Naive B cell (primary cell): ENCODE results near the gene CCDC28A. TPM values are rescaled to one million over a fixed set of nuclear protein-coding genes. Genes with fewer than 3 reads are reported as not detected.

Experiments used
- ATAC-seq, 2 donors: fragments of 150-1000 bp; cut with Tn5 transposase; 2 replicates each; pipeline ENCODE4 v1.10.0; 2021; ENCODE audit warnings: low read depth in 2 of 2, mild to moderate bottlenecking in 2 of 2, moderate library complexity in 2 of 2
- DNase-seq: peaks from one replicate; pipeline ENCODE4 v3.0.0; 2022
- H3K27ac Mint-ChIP-seq, 6 donors: one replicate each; pipeline ENCODE4 v1.8.0; 2020 to 2022; ENCODE audit warnings: mild to moderate bottlenecking in 6 of 6, mixed read lengths in 6 of 6, moderate library complexity in 5 of 6, inconsistent platforms in 2 of 6
- H3K27me3 Mint-ChIP-seq, 3 donors: one replicate each; pipeline ENCODE4 v1.8.0; 2021 to 2022; ENCODE audit warnings: mixed read lengths in 3 of 3, mild to moderate bottlenecking in 1 of 3
- H3K36me3 Mint-ChIP-seq, 2 donors: one replicate each; pipeline ENCODE4 v1.8.0; 2020 to 2022; ENCODE audit warnings: mixed read lengths in 2 of 2, inconsistent platforms in 1 of 2, mild to moderate bottlenecking in 1 of 2
- H3K4me1 Mint-ChIP-seq, 3 donors: one replicate each; pipeline ENCODE4 v1.8.0; 2020 to 2022; ENCODE audit warnings: mixed read lengths in 3 of 3, inconsistent platforms in 1 of 3, mild to moderate bottlenecking in 1 of 3, moderate library complexity in 1 of 3
- H3K4me3 Mint-ChIP-seq, 8 donors: one replicate each; pipeline ENCODE4 v1.8.0; 2020 to 2022; ENCODE audit warnings: mild to moderate bottlenecking in 8 of 8, mixed read lengths in 8 of 8, moderate library complexity in 8 of 8, inconsistent platforms in 2 of 8
- H3K9me3 Mint-ChIP-seq, 7 donors: one replicate each; pipeline ENCODE4 v1.8.0; 2020 to 2022; ENCODE audit warnings: mixed read lengths in 7 of 7, mild to moderate bottlenecking in 5 of 7, inconsistent platforms in 2 of 7, moderate library complexity in 1 of 7
- polyA plus RNA-seq, 6 donors: library from polyadenylated mRNA; unstranded; fragments of 300-500 nt; fragmentation: Illumina TruSeq; gene quantifications; one replicate each; pipeline ENCODE4 v1.2.3, GENCODE V29; 2021; ENCODE audit warnings: low read depth in 6 of 6

The CCDC28A gene
- polyA plus RNA-seq, 6 donors from 2014 or later: 16.1 to 62.4 (median 42.2) TPM

DNA sequence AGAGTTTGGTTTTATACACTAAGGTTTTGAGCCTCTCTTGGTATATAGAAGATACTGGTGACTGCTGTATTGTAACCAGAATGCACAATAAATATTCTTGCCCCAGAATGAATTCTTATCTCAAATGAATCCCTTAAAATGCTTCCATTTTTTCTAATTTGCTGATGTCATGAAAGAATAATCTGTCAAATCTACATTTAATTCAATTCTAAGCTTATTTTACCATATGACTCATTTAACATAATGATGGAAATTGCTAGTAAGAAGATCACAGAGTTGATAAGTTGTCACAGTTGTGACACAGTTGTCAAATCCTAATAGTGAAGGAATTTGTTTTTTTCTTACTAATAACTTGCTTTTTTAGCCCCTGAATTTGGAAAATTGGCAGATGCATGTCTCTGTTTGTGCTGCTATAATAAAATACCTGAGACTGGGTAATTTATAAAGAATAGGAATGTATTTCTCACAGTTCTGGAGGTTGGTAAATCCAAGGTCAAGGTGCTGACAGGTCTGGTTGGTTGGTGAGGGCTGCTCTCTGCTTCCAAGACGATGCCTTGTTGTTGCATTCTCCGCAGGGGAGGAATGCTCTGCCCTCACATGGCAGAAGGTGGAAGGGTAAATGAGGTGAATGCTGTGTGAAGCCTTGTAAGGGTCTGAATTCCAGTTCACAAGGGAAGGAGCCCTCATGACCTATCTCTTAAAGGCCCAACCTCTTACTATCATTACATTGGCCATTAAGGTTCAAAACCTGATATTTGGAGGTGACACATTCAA, 27.0 kb downstream of the CCDC28A start:
- ATAC-seq (no peak), DNase-seq (no peak)
- Mint-ChIP-seq H3K9me3 (no peaks in the 10 kb centered on the region), H3K27me3 (peaks cover 0 to 16% (median 14%) of the 10 kb centered on the region in 3 donors), H3K27ac (no peak overlapping the region), H3K36me3 (no peaks in the 10 kb centered on the region), H3K4me3 (no peak overlapping the region), H3K4me1 (peaks cover 0 to 1% (median 0%) of the 10 kb centered on the region in 3 donors)

DNA sequence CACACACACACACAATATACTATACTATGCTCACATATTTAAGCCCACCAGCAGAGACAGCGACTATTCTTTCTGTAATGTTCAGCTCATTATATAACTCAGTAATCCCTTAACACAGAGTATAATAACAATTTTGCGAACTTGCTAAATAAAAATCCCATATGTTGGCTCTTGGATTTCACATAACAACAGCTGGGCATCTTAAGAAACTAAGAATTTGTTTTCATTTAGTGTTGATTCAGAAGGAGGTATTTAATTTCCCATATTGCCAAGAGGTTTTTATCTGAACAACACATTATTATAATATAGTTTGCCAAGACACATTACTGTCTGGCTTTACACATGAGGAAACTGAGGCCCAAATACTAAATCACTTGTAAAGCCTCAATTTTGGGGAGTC, 29.8 kb downstream of the CCDC28A start:
- Mint-ChIP-seq H3K36me3 (no peaks in the 10 kb centered on the region), H3K9me3 (no peaks in the 10 kb centered on the region), H3K27me3 (peaks cover 0 to 5% (median 5%) of the 10 kb centered on the region in 3 donors), H3K4me3 (no peak overlapping the region), H3K27ac (no peak overlapping the region), H3K4me1 (peaks cover 9 to 13% (median 11%) of the 10 kb centered on the region in 3 donors)
- DNase-seq (no peak), ATAC-seq (no peak)

DNA sequence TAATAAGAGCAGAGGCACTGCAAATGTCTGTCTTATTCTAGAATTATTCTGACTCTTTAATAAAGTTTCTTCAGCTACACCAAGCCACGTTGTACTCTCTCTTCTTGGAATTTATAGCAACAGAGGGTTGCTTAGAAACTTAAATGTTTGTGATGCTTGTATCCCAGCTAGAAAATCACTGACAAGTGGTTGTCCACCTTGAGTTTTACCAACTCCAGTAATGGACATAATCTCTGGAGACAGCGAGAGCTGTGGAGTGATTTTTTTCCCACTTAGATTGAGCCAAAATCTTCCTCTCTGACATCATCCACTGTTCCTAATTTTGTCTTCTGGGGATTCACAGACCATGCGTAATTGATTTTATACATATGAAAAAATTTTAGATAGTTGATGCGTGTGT, 30.3 kb downstream of the CCDC28A start:
- ATAC-seq (no peak), DNase-seq (no peak)
- Mint-ChIP-seq H3K4me3 (no peak overlapping the region), H3K9me3 (no peaks in the 10 kb centered on the region), H3K27ac (peak overlapping the region in 1 of 6 donors; percentile 57), H3K27me3 (peaks cover 0 to 5% (median 5%) of the 10 kb centered on the region in 3 donors), H3K36me3 (no peaks in the 10 kb centered on the region), H3K4me1 (peaks cover 9 to 13% (median 11%) of the 10 kb centered on the region in 3 donors)

DNA sequence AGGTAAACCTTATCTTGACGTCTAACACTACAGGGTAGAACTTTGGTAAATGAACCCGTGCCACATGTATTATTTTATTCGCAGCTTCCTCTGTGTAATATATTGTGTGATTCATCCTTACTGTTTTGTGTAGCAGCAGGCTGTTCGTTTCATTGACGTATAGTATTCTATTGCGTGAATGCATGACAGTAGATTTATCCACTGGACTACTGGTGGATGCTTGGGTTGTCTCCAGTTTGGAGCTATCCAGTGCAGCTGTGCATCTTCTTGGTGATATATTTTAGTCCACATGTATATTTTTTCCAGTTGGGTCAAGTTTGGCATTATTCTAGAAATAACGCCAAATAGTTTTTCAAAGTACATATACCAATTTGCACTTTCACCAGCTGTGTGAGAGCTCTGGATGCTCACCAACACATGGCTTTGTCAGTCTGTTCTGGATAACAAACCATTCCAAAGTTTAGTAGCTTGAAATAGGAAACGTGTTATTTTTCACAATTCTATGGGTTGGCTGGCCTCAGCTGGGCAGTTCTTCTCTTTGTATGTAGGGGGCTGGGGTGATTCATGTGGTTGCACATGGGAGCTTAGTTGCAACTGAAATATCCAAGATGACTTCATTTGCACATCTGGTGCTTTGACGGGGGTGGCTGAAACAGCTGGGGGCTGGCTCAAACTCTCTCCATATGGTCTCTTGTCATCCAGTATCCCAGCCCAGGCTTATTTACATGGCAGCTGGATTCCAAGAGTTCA, 31.6 kb downstream of the CCDC28A start:
- H3K27ac Mint-ChIP-seq: no peak overlapping the region
- no peak for ATAC-seq
- H3K9me3 Mint-ChIP-seq: no peaks in the 10 kb centered on the region
- H3K4me1 Mint-ChIP-seq: peaks cover 9 to 13% (median 11%) of the 10 kb centered on the region in 3 donors
- H3K4me3 Mint-ChIP-seq: no peak overlapping the region
- DNase-seq: no peak
- peaks cover 0 to 5% (median 0%) of the 10 kb centered on the region in 3 donors for H3K27me3 Mint-ChIP-seq
- H3K36me3 Mint-ChIP-seq: no peaks in the 10 kb centered on the region

DNA sequence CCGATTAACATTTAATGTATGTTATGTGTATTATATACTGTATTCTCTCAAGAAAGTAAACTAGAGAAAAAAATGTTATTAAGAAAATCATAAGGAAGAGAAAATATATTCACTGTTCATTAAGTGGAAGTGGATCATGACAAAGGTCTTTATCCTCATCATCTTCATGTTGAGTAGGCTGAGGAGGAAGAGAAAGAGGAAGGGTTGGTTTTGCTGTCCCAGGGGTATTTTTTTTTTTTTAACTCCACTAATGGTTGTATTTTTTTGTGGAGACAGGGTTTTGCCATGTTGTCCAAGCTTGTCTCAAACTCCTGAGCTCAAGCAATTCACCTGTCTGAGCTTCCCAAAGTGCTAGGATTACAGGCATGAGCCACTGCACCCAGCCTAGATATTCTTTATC, 33.3 kb downstream of the CCDC28A start:
- Mint-ChIP-seq H3K4me3 (peak overlapping the region in 1 of 8 donors; percentile 62), H3K4me1 (peaks cover 9 to 13% (median 11%) of the 10 kb centered on the region in 3 donors), H3K27me3 (no peaks in the 10 kb centered on the region), H3K27ac (no peak overlapping the region), H3K9me3 (no peaks in the 10 kb centered on the region), H3K36me3 (no peaks in the 10 kb centered on the region)
- DNase-seq (no peak), ATAC-seq (peak in 1 of 2 donors; percentile 20)

DNA sequence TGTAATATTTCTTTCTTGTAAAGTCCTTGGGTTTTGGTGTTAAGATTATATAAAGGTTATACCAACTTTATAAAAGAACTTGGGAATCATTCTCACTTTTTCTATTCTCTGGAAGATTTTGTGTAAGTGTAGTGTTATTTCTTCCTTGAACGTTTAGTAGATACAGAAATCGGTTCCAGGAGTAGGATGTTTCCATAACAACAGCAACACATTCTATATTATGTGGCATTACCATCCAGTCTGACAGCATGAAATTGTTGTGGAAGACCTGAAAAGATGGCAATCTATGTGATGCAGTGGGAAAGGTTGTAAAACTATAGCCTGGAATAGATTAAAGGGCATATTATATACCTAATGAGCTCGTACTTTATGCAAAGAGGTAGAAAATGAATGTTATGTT, 36.1 kb downstream of the CCDC28A start:
- ATAC-seq: no peak
- no peaks in the 10 kb centered on the region for H3K36me3 Mint-ChIP-seq
- H3K27me3 Mint-ChIP-seq: no peaks in the 10 kb centered on the region
- DNase-seq: no peak
- no peak overlapping the region for H3K27ac Mint-ChIP-seq
- no peaks in the 10 kb centered on the region for H3K9me3 Mint-ChIP-seq
- peaks cover 9 to 13% (median 11%) of the 10 kb centered on the region in 3 donors for H3K4me1 Mint-ChIP-seq
- no peak overlapping the region for H3K4me3 Mint-ChIP-seq

DNA sequence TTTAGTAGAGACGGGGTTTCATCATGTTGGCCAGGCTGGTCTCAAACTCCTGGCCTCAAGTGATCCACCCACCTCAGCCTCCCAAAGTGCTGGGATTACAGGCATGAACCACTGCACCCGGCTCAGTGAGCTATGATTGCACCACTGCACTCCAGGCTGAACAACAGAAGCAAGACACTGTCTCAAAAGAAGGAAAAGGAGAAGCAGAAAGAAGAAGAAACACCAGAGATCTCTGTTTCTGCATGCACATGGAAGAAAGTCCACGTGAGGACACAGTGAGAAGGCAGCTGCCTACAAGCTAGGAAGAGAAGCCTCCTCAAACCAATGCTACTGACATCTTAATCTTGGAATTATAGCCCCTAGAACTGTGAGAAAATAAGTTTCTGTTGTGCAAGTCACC, 38.3 kb downstream of the CCDC28A start:
- no peak for DNase-seq

DNA sequence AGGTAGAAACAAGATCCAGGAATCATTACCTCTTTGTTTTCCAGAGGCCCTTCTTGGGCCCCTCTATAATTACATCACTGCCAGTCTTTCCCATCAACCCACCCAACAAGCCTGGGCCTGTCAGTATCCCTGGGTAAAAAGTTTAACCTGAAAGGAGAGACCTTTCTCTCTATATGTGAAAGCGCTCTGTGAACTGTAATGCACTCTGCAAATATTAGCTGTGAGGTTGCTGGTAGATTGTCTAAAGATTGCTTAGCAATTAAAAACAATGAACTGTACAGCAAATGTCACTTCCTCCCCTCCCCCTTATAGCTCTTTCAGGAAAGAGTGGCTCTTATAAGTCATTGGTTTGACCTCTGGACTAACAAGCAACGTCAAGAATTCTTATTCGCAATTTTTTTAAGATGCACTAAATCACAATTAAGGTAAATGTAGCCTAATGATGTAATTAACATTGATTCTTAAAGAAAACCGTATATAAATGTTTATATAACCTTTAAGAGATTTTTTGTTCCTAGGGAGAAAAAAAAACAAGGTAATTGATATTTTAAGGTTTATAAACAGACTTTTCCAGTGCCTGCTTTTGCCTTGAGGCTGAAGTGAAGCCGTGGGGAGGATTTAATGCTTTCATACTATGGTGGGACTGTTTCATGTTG, 40.7 kb downstream of the CCDC28A start:
- no peaks in the 10 kb centered on the region for H3K9me3 Mint-ChIP-seq
- ATAC-seq: no peak
- peaks cover 15 to 24% (median 16%) of the 10 kb centered on the region in 3 donors for H3K4me1 Mint-ChIP-seq
- H3K4me3 Mint-ChIP-seq: no peak overlapping the region
- no peak for DNase-seq
- H3K36me3 Mint-ChIP-seq: no peaks in the 10 kb centered on the region
- H3K27ac Mint-ChIP-seq: no peak overlapping the region
- H3K27me3 Mint-ChIP-seq: no peaks in the 10 kb centered on the region

More for the DNA sequence above, 38.3 kb downstream of the CCDC28A start:
- ATAC-seq: no peak
- no peaks in the 10 kb centered on the region for H3K27me3 Mint-ChIP-seq
- no peak overlapping the region for H3K4me3 Mint-ChIP-seq
- H3K36me3 Mint-ChIP-seq: no peaks in the 10 kb centered on the region
- H3K4me1 Mint-ChIP-seq: peaks cover 7 to 17% (median 11%) of the 10 kb centered on the region in 3 donors
- H3K27ac Mint-ChIP-seq: peak overlapping the region in 1 of 6 donors; percentile 44
- no peaks in the 10 kb centered on the region for H3K9me3 Mint-ChIP-seq

DNA sequence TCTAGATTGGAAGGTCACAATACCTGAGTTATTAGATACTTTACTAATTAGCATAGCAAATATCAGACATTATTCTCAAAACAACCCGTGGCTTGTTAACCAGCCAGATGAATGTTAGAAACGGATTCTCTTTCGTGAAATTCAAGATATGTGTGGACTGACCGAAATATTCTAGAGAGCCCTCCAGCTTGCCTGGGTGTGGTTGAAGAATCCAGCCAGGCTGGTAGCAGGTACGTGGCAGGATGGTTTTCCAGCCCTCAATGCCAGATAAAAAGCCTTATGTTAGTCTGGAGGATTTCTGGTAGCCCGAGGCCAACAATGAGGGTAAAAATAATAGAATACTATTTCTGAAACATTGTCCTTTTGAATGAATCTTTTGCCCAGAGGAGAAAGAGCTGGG, 41.7 kb downstream of the CCDC28A start:
- ATAC-seq (no peak), DNase-seq (no peak)
- Mint-ChIP-seq H3K27me3 (no peaks in the 10 kb centered on the region), H3K36me3 (no peaks in the 10 kb centered on the region), H3K4me3 (no peak overlapping the region), H3K27ac (no peak overlapping the region), H3K9me3 (no peaks in the 10 kb centered on the region), H3K4me1 (peaks cover 17 to 31% (median 25%) of the 10 kb centered on the region in 3 donors)

DNA sequence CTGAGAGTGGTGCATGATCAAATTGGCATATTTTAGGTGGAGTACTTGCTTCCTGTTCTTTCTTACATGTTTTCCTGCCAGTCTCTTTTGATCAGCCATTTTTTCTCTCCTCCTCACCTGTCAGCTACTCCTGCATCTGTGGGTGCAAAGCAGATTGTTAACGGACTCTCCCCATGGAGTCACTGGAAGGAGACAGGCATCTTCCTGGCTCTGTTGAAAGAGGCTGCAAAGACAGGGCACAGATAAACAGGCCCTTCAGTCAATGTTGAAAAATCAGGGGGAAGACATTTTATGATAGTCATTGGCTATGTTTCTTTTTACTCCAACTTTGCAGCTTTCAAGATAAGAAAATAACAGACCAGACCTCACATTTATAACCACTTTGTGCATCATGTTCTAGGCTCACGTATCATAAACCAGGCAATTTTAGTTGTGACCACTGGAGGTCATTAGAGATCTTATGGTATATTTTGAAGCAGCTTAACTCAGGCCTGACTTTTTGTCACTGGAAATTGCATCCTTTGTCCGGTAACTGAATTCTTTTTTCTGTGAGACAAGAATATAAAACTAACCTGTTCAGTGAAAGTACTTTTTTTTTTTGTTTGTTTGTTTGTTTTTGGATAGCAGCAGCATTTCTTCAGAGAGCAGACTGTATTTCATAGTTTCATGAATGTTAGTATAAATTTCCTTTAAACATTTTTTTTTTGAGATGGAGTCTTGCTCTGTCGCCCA, 42.4 kb downstream of the CCDC28A start:
- Mint-ChIP-seq H3K27ac (peak overlapping the region in 1 of 6 donors; percentile 81), H3K36me3 (no peaks in the 10 kb centered on the region), H3K9me3 (no peaks in the 10 kb centered on the region), H3K4me3 (no peak overlapping the region), H3K27me3 (no peaks in the 10 kb centered on the region), H3K4me1 (peaks cover 17 to 31% (median 27%) of the 10 kb centered on the region in 3 donors)
- ATAC-seq: peak; percentile 49 to 54
- peak; percentile 16 for DNase-seq

DNA sequence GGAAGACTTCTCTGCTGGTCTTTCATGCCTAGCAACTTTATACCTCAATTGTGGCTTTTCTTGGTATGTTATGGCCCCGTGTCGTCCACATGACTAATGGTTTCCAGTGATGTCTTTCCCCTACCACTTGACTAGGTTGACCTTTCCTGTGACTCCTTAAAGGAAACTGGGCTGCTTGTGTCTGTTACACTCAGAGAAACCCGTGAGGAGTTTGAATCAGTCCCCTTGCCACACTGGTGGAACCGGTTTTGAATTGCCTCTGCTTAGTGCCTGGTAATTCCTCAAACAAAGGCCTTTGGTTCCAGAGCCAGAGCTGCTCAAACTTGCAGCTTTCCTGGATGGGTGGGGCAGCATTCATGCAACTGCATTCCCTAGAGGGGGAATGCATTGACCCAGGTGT, 44.2 kb downstream of the CCDC28A start:
- peak overlapping the region in 5 of 6 donors; percentile 28 to 84 (median 46) for H3K27ac Mint-ChIP-seq

DNA sequence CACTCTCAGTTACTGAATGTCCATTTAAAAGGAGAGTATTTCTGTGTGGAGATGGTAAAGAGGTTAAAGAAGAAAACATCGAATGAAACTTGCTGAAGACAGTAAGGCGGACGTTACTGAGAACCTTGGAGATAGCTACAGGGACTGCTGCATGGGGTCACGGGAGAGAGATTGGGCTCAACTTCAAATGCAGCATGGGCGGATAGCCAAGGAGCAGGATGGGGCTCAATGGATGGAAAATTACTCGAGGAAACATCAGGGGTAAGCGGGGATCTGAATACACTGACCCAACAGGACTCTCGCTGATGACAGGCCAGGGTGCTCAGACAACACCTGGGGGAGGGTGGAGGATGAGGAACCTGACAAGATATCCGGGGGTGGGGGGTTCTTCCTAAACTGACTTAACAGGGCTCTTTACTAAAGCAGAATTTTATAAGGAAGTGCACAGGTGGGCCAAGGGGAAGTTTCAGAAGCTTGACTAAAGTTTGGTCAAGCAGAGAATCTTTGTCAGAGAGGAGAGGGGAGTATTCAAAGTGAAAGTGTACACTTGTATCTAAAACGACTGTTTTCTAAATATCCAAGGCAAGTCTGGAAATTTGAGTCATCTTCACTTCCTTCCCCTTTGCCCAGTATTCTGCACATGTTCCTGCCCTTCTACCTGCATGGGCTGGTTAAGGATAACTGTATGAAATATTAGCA, 45.1 kb downstream of the CCDC28A start:
- H3K36me3 Mint-ChIP-seq: no peaks in the 10 kb centered on the region
- H3K4me3 Mint-ChIP-seq: peak overlapping the region in 7 of 8 donors; percentile 2 to 67 (median 29)
- H3K27ac Mint-ChIP-seq: peak overlapping the region; percentile 46 to 88 (median 68)
- DNase-seq: peak; percentile 36
- H3K4me1 Mint-ChIP-seq: peaks cover 17 to 31% (median 27%) of the 10 kb centered on the region in 3 donors
- H3K27me3 Mint-ChIP-seq: no peaks in the 10 kb centered on the region
- H3K9me3 Mint-ChIP-seq: no peaks in the 10 kb centered on the region
- ATAC-seq: peak; percentile 83 to 90

More for the DNA sequence above, 44.2 kb downstream of the CCDC28A start:
- peaks cover 17 to 31% (median 27%) of the 10 kb centered on the region in 3 donors for H3K4me1 Mint-ChIP-seq
- H3K27me3 Mint-ChIP-seq: no peaks in the 10 kb centered on the region
- no peaks in the 10 kb centered on the region for H3K36me3 Mint-ChIP-seq
- peak overlapping the region in 1 of 8 donors; percentile 2 for H3K4me3 Mint-ChIP-seq
- ATAC-seq: no peak
- DNase-seq: no peak
- H3K9me3 Mint-ChIP-seq: no peaks in the 10 kb centered on the region
